HG03103 (cell line): ENCODE results near the gene SPDYE17.
"Not testable (repeated sequence)": the region's sequence is repeated elsewhere in the genome, so short reads cannot be mapped to it uniquely, and the experiment has no call there.

ENCODE experiments used
- ATAC-seq: cut with Tn5 transposase; IDR thresholded peaks from one replicate; pipeline ENCODE4 v1.9.1; 2021; ENCODE audit warnings: low read depth; ENCODE audit not compliant: unreplicated experiment

The SPDYE17 gene

GRCh38 chr7:76999474-77000107 lies 32.6 kb downstream of the SPDYE17 start:
- ATAC-seq = not testable (repeated sequence)

GRCh38 chr7:76998764-76999450 lies 33.3 kb downstream of the SPDYE17 start:
- ATAC-seq = not testable (repeated sequence)

- ATAC-seq = no peak
Observed at GRCh38 chr7:76998285-76998589, 33.9 kb downstream of the SPDYE17 start.

- ATAC-seq = no peak
Observed at GRCh38 chr7:76997381-76998284, 34.5 kb downstream of the SPDYE17 start.

DNA sequence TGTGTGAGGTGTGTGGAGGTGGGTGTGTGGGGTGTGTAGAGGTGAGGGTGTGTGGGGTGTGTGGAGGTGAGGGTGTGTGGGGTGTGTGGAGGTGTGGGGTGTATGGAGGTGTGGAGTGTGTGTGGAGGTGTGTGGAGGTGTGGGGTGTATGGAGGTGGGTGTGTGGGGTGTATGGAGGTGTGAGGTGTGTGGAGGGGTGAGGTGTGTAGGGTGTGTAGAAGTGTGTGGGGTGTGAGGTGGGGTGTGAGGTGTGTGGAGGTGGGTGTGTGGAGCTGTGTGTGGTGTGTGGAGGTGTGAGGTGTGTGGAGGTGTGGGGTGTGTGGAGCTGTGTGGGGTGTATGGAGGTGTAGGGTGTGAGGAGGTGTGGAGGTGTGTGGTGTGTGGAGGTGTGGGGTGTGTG lies 35.2 kb downstream of the SPDYE17 start:
- ATAC-seq = not testable (repeated sequence)

DNA sequence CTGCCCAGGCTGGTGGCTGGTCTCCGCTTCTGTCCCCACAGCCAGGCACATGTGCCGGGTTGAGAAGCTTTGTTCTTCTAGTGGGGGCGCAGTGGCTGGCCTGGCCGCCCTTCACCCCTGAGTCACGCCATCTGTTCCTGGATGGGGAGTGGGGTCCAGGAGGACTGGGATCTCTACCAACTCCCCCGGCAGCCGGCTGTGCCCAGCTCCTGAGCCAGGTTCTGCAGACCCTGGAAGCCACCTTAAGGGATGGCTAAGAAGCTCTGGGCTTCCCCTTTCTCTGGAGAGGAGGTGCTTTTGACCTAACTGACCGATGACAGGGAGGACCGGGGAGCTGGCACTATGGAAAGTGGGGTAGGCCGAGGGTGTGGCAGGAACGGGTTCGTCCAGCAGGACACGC lies 37.9 kb downstream of the SPDYE17 start:
- not testable (repeated sequence) for ATAC-seq

DNA sequence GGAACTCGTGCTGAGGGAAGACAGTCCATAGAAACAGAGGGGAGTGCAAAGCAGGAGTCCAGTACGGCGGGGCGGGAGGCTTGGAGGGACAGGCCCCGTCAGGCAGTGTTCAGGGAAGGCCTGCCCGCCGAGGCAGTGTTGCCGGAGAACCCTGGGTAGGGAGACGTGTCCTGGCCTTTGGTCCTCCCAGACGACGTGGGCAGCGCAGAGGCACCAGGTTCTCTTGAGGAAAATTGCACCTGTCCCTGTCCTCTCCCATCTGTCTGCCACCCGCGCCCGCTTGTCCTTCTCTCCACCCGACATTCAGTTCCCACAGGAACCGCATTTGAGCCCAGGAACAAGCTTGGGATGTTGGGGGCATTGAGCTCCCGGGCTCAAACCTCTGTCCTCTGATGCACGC lies 38.3 kb downstream of the SPDYE17 start:
- ATAC-seq = not testable (repeated sequence)

- ATAC-seq = not testable (repeated sequence)
Observed at GRCh38 chr7:76992871-76993270, 39.3 kb downstream of the SPDYE17 start.

DNA sequence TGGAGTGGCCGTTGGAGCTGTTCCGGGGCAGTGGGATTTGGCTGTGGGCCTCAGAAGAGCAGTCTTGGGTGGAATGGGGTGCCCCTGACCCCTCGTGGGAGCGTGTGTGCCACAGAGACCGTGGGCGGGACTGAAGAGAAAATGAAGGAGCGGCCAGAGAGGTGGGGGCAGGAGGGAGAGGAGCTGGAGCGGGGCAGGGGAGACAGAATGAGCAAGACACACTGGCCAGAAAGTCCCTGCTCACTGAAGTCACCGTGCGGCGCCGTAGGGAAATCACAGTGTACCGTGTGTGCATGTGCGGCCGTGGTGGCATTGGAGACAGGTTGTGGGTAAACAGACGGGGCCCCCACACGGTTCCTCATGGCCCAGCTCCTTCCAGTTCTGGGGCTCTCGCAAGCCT lies 40.0 kb downstream of the SPDYE17 start:
- not testable (repeated sequence) for ATAC-seq

DNA sequence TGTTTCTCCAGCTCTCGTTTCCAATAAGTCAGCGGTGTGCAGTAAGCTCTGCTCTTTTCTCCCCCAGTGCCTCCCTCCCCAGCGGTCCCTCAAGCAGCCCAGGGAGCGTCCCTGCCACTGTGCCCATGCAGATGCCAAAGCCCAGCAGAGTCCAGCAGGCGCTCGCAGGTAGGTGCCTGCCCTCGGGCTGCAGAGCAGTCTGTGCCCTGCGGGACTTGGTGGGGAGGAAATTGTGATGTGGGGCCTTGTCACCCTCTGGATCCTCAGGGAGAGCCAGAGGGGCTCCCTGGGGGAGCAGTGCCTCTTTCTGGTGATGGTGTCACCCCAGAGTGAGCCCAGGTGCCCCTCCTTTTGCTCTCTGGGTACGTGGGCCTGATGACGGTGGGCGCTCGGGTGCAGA lies 42.0 kb downstream of the SPDYE17 start:
- ATAC-seq = not testable (repeated sequence)

- not testable (repeated sequence) for ATAC-seq
Observed at GRCh38 chr7:76985924-76986717, 46.0 kb downstream of the SPDYE17 start.

- peak; percentile 99 for ATAC-seq
Observed at GRCh38 chr7:76984784-76985136, 47.4 kb downstream of the SPDYE17 start.

GRCh38 chr7:76983937-76984783 lies 48.0 kb downstream of the SPDYE17 start:
- ATAC-seq = peak; percentile 9

DNA sequence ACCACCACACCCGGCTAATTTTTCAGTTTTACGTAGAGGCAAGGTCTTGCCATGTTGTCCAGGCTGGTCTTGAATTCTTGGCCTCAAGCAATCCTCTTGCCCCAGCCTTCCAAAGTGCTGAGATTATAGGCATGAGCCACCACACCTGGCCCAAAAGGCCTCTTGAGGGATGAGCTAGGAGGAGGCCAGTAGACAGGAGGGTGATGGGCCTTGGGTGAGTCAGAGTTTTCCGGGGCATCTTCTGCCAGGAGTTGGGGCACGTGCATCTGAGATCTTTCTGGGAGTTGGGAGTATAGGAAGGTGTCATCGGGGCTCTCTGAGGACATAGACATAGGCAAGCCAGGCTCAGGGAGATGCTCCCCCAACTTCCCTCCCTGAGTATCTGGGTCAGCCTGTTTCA lies 48.8 kb downstream of the SPDYE17 start:
- ATAC-seq = not testable (repeated sequence)

GRCh38 chr7:76982501-76982900 lies 49.7 kb downstream of the SPDYE17 start:
- ATAC-seq = not testable (repeated sequence)

DNA sequence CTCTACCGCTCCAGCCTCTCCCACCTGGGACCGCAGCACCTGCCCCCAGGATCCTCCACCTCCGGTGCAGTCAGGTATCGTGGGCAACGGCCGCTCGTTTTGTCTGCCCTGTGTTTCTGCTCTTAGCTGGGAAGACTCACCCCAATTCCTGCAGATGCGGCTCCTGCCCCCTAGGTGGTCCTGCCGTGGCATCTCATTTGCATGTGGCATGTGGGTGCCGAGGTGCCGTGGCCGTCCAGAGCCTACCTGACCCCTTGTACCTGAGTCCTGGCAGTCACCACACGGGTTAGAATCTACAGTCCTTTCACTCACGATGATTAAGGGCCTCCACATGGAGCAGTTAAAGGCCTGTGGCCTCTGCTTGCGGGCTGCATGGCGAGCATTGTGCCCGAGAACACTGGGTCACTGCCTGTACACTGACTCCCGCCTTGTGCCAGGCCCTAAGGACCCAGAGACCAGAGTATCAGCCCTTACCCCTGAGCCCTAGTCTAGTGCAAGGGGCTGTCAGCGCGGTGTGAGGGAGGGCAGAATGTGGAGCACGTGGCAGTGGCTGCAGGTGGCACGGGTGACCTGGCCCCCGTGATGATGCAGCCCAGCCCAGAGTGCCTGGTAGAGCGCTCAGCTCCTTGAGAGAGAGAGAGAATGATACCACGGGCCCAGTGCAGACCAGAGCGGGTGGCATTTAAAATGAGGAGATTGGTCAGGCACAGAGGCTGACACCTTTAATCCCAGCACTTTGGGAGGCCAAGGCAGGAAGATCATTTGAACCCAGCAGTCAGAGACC lies 50.8 kb downstream of the SPDYE17 start:
- not testable (repeated sequence) for ATAC-seq

- not testable (repeated sequence) for ATAC-seq
Observed at GRCh38 chr7:76980576-76980975, 51.6 kb downstream of the SPDYE17 start.

- ATAC-seq = not testable (repeated sequence)
Observed at GRCh38 chr7:76977761-76978367, 54.3 kb downstream of the SPDYE17 start.
